Stimulated activated CD4-positive, alpha-beta T cell treated with anti-CD3 and anti-CD28 coated beads, Interleukin-2, amount 100 ng/mL, for 48 hours (primary cell): ENCODE results near the gene FAM107A.

Experiments
- DNase-seq, 2 donors: peaks; one replicate each; pipeline ENCODE4 v3.0.0-alpha.2; 2020

FAM107A gene

GRCh38 chr3:58566398-58567250 is 10.6 kb downstream of the FAM107A start:
- DNase-seq = no peak

DNA sequence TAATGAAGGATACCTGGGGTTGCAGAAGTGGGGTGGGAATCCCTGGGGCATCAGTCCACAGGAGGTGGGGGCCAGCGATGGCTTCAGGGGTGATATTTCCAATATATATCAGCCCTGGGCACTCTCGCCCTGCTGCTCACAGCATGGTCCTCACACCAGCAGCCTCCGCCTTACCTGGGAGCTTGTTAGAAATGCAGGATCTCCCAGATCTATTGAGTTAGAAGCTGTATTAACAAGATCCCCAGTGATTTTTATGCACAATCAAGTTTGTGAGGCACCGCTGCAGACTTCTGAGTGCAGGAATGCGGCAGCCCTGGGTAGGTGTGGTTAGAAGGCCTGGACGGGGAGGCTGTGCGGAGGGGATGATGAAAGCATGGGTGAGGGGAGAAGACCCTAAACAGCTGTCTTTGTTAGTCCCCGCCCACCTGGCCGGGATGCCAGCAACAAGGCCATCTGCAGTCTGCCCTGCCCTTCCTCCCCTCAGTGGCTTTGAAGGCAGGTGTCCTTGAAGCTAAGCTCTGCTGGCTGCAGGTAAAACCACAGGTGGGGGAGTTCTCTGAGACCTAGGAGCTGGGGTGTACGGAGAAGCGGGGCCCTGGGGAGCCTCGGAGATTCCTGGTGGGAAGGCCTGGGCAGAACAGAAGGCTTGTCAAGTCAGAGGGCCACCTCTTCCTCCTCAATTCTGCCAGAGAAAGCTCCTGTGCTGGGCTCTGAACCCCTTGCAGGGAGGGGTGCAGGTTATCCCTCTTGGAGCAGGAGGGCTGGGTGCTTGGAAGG is 11.4 kb downstream of the FAM107A start:
- DNase-seq = no peak

DNA sequence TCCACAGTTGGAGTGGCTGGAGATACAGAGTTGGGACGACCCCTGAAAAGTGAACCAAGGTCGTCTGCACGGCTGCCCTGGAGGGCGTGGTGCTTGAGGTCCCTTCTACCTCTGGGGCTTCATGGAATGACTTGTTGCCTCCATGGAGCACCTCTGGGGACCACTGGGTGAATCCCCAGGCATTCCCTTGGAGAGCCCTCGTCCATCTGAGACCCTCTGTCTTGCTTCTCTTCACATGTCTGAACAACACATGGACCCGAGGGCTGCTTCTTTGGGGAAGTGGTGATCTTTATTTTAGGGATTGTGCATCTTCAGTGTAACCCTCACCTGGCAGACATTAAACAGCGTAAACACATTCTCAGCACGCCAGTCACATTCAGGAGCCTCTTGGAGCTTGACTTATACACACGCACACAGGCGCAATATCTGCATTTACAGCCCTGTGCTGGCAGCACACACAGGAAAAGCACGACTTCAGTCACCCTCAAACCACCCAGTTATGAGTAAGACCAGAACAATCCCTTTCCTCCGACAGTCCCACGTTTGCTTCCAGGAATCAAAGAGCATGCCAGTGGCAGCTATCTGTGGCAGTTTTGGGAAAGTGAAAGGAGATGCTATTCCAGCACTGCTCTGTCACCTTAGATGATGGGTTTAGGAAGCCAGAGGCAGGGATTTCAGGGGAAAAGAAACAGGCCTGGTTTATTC is 12.6 kb downstream of the FAM107A start:
- DNase-seq = no peak

DNA sequence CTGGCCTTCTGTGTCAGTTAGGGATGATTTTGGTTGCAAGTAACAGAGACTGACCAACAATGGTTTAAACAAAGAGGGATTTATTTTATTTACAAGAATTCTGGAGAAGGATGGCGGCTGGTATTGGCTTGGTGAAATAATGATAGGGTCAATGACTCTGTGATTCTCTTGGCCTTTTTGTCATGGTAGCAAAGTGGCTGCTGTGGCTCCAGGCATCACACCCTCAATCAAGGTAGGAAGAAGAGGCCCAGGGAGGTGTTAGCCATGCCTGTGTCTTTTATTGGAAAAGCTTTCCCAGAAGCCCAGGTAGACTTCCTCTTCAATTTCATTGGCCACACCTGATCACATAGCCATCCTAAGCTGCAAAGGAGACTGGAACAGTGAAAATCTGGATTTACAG is 13.1 kb downstream of the FAM107A start:
- DNase-seq = no peak

DNA sequence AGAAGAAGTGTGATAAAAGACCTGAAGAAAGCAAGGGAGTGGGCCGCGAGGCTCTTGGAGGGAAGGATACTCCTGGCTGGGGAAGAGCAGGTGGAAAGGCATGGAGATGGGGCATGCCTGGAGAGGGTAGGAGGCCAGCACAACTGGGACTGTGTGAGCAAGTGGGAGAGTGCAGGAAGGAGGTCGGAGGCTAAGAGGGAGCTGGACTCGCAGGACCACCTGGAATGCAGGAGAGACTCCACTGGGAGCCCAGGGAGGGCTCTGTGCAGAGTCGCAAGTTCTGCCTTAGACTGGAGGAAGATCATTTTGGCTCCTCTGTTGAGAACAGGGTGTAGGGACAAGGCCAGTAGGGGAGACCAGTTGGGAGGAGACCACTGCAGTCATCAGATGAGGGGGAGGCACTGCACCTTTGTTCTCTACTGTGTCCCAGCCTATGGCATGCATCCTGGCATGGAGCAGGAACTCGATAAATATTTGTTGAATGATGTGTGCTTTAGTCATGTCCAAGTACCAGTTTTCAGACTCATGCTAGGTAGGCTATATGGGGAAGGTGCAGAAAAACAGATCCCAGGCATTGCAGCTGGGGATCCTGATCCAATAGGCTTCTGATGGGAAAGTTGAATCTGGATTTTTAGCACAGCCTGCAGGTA is 13.7 kb downstream of the FAM107A start:
- DNase-seq = no peak

GRCh38 chr3:58562498-58562897 is 14.7 kb downstream of the FAM107A start:
- DNase-seq = no peak

- DNase-seq = no peak
These were observed 16.4 kb downstream of the FAM107A start for GRCh38 chr3:58560771-58561311.

- DNase-seq = no peak
These were observed 17.6 kb downstream of the FAM107A start for GRCh38 chr3:58559586-58559985.

GRCh38 chr3:58557491-58557890 is 19.7 kb downstream of the FAM107A start:
- DNase-seq = no peak

GRCh38 chr3:58556761-58557221 is 20.4 kb downstream of the FAM107A start:
- no peak for DNase-seq

- DNase-seq = no peak
These were observed 21.2 kb downstream of the FAM107A start for GRCh38 chr3:58556001-58556400.

DNA sequence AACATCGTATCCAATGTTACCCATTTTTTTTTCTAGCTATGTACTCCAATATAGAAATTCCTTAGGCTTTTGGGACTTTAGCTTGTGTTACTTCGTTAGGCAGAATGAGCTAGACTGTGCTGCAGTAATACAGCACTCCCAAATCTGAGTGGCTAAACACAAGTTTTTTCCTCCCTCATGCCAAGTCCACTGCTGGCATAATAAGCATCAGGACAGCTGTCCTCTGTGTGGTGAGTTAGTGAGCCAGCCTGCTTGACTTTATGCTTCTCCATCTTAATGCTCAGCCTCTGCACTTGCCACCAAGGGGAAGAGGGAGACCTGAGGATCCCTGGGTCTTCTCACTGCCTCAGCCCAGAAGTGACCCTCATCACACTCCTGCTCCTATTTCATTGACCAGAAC is 22.0 kb downstream of the FAM107A start:
- DNase-seq = no peak

- no peak for DNase-seq
These were observed 24.2 kb downstream of the FAM107A start for GRCh38 chr3:58553003-58553402.

- no peak for DNase-seq
These were observed 25.5 kb downstream of the FAM107A start for GRCh38 chr3:58551636-58552180.

GRCh38 chr3:58544541-58544940 is 32.6 kb downstream of the FAM107A start:
- DNase-seq = no peak

- no peak for DNase-seq
These were observed 36.9 kb downstream of the FAM107A start for GRCh38 chr3:58540176-58540858.

GRCh38 chr3:58539626-58540025 is 37.6 kb downstream of the FAM107A start:
- no peak for DNase-seq

GRCh38 chr3:58537412-58538301 is 39.5 kb downstream of the FAM107A start:
- DNase-seq = no peak

GRCh38 chr3:58536501-58537411 is 40.4 kb downstream of the FAM107A start, which contains the start of gene ACOX2:
ACOX2 (minus strand) TSS chr3:58537190; CDS start chr3:58535106, 2,084 bp downstream.
- DNase-seq = no peak
